ENCODE results near the gene WASHC4. TPM values are rescaled to one million over a fixed set of nuclear protein-coding genes. Genes with fewer than 3 reads are reported as not detected.

The WASHC4 gene
- total and polyA plus RNA-seq, 2 donors from 2014 or later: 10.7 to 63.6 TPM

DNA sequence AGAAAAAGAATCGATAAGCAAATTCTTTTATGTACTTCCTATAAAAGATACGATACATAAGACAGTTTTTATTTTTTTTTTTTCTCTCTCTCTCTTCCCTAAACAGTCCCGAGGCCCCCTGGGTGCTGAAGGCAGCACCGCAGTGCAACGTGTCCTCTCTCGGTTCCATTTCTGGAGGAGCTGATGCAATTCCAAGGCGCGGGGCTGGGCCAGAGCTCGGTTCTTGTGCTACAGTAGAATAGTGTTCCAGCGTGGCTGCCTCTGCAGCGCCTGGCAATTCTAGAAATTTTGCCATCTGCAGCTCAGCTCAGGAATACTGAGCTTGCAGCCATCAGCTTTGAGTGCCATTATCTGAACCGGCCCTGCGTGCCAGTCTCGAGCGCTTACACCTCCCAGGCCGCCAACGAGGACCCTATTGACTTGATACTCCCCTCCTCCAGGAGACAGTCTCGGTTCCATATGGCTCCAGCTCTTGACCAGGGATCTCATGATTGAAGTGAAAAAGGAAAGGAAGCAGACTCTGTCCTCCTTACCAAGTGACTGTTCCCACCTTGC is 23.9 kb upstream of the WASHC4 start:
- Histone ChIP-seq H3K9ac (ENCODE audit: low read length in 3 of 3) (peak overlapping the region in 2 of 3 donors; percentile 6 to 13), H3K9me3 (ENCODE audit: control insufficient read depth in 2 of 3, insufficient read depth in 1 of 3, low read length in 3 of 3) (no peaks in the 10 kb centered on the region), H3K27ac (ENCODE audit: low read depth in 2 of 2, low read length in 2 of 2) (no peak overlapping the region), H3K4me1 (ENCODE audit: control insufficient read depth in 2 of 3, insufficient read depth in 2 of 3, low read depth in 1 of 3, low read length in 3 of 3) (peaks cover 0 to 6% (median 0%) of the 10 kb centered on the region in 3 donors), H3K4me3 (ENCODE audit: low read length in 3 of 3) (peak overlapping the region; percentile 40 to 66 (median 55)), H3K27me3 (ENCODE audit: control insufficient read depth, insufficient read depth, low read length) (no peaks in the 10 kb centered on the region), H3K36me3 (ENCODE audit: control insufficient read depth in 2 of 3, insufficient read depth in 3 of 3, low read length in 3 of 3) (no peaks in the 10 kb centered on the region)
- TF ChIP-seq, protein P1, sequence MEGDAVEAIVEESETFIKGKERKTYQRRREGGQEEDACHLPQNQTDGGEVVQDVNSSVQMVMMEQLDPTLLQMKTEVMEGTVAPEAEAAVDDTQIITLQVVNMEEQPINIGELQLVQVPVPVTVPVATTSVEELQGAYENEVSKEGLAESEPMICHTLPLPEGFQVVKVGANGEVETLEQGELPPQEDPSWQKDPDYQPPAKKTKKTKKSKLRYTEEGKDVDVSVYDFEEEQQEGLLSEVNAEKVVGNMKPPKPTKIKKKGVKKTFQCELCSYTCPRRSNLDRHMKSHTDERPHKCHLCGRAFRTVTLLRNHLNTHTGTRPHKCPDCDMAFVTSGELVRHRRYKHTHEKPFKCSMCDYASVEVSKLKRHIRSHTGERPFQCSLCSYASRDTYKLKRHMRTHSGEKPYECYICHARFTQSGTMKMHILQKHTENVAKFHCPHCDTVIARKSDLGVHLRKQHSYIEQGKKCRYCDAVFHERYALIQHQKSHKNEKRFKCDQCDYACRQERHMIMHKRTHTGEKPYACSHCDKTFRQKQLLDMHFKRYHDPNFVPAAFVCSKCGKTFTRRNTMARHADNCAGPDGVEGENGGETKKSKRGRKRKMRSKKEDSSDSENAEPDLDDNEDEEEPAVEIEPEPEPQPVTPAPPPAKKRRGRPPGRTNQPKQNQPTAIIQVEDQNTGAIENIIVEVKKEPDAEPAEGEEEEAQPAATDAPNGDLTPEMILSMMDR (IDR thresholded peaks at IDR 0.05; ENCODE audit: borderline replicate concordance, extremely low read depth, insufficient read depth): no peak
- DNase-seq (peak; percentile 12 to 85 (median 37)), FAIRE-seq (no peak)
- intact Hi-C loops (cut with DNase I): no loop called here

DNA sequence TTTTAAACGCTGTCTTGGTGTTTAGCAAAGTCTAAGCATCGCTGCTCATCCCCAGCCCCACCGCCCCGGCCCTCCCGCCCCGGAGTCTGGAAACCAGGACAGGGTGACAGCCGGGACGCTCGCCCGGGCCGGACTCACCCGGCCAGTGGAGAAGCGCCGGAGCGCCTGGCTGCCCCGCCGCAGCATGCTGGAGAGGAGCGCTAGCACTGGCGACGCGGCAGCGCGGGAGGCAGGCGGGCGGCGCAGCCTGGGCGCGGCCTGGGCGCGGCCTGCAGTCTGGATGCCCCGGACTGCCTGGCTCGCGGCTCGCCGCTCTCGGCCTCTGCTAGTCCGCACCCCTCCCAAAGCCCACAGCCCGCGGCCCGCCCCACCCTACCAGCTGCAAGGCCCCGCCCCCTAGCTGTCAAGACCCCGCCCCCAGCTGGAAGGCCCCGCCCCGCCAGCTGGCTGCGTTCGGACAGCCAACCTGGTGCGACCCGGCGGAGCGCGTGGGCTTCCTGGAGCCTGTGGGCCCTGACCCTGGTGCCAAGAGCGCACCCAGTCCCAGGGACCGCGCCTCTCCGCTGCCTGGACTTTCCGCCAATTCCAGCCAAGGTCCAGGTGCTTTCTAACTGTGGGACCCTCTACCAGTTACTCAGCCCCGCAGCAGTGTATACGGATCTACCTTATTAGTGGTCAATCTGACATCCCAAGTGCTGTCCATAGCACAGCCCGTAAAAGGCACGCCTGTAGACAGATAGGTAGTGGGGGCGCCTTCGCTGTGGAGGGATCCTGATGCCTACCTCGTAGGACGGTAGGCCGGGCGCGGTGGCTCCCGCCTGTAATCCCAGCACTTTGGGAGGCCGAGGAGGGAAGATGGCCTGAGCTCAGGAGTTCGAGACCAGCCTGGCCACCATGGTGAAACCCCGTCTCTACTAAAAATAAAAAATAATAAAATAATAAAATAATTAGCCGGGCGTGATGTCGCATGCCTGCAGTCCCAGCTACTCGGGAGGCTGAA is 23.0 kb upstream of the WASHC4 start, which contains the start of gene ALDH1L2:
TSS of gene ALDH1L2 (minus strand) at position 208 of the 1,000 bp plus-strand sequence. CDS start at position 186, 22 bp downstream.
- Histone ChIP-seq H3K4me1 (ENCODE audit: control insufficient read depth in 2 of 3, insufficient read depth in 2 of 3, low read depth in 1 of 3, low read length in 3 of 3) (peaks cover 0 to 6% (median 0%) of the 10 kb centered on the region in 3 donors), H3K4me3 (ENCODE audit: low read length in 3 of 3) (peak within 1 kb of the TSS; percentile 40 to 66 (median 55)), H3K27me3 (ENCODE audit: control insufficient read depth, insufficient read depth, low read length) (no peaks in the 10 kb centered on the region), H3K36me3 (ENCODE audit: control insufficient read depth in 2 of 3, insufficient read depth in 3 of 3, low read length in 3 of 3) (no peaks in the 10 kb centered on the region), H3K9me3 (ENCODE audit: control insufficient read depth in 2 of 3, insufficient read depth in 1 of 3, low read length in 3 of 3) (no peaks in the 10 kb centered on the region), H3K27ac (ENCODE audit: low read depth in 2 of 2, low read length in 2 of 2) (no peak within 1 kb of the TSS), H3K9ac (ENCODE audit: low read length in 3 of 3) (peak within 1 kb of the TSS in 2 of 3 donors; percentile 6 to 13)
- peak; percentile 66 to 96 (median 81) for DNase-seq
- intact Hi-C loops (cut with DNase I): no loop called here
- TF ChIP-seq, protein P1 (IDR thresholded peaks at IDR 0.05; ENCODE audit: borderline replicate concordance, extremely low read depth, insufficient read depth): no peak
- no peak for FAIRE-seq

DNA sequence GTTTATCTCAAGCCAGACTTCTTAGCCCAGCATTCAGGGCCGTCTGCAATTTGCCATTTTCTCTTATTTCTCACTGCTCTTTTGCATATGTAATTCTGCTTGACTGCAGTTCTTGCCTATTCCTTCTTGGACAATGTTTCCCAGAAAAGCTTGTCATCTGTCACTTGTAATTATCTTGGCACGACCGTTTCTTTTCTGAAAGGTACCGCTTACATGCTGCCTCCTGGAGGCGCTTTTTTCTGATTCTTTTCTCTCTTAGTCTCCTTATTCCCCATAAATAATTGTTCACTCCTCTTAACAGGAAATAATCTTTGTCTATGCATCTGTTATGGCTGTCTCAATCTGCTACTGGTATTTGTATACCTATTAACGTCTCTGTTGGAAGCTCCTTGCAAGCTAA is 22.0 kb upstream of the WASHC4 start:
- Histone ChIP-seq H3K27me3 (ENCODE audit: control insufficient read depth, insufficient read depth, low read length) (no peaks in the 10 kb centered on the region), H3K4me3 (ENCODE audit: low read length in 3 of 3) (no peak overlapping the region), H3K9me3 (ENCODE audit: control insufficient read depth in 2 of 3, insufficient read depth in 1 of 3, low read length in 3 of 3) (no peaks in the 10 kb centered on the region), H3K9ac (ENCODE audit: low read length in 3 of 3) (no peak overlapping the region), H3K27ac (ENCODE audit: low read depth in 2 of 2, low read length in 2 of 2) (no peak overlapping the region), H3K36me3 (ENCODE audit: control insufficient read depth in 2 of 3, insufficient read depth in 3 of 3, low read length in 3 of 3) (no peaks in the 10 kb centered on the region), H3K4me1 (ENCODE audit: control insufficient read depth in 2 of 3, insufficient read depth in 2 of 3, low read depth in 1 of 3, low read length in 3 of 3) (peaks cover 0 to 6% (median 0%) of the 10 kb centered on the region in 3 donors)
- no peak for DNase-seq
- intact Hi-C loops (cut with DNase I): no loop called here
- FAIRE-seq: no peak
- TF ChIP-seq, protein P1 (IDR thresholded peaks at IDR 0.05; ENCODE audit: borderline replicate concordance, extremely low read depth, insufficient read depth): no peak

Data from kidney (tissue), 14 donors.